Dorsolateral prefrontal cortex (tissue), 118 donors: ENCODE measurements around the gene ATP12A. TPM values are rescaled to one million over a fixed set of nuclear protein-coding genes. Genes with fewer than 3 reads are reported as not detected.

Experiments
- total RNA-seq, 120 experiments: library from RNA; stranded (reverse); gene quantifications; one replicate each; pipeline versions ENCODE4 v1.2.3 to v1.2.4, GENCODE V29; 2022

Gene ATP12A
- total RNA-seq, 120 experiments from 2014 or later, result 0.10 to 0.72 (median 0.24) TPM; not detected in 35

Other genes with a start within 250 kb of the ATP12A start
- gene PARP4, start 167.6 kb upstream of the ATP12A start, total RNA-seq, result 10 to 100 TPM in 116 of 120 experiments, 1 to 10 TPM in 4; 7.2 to 38.9 (median 16.7) TPM
- gene RNF17, start 83.8 kb downstream of the ATP12A start, total RNA-seq, result 1 to 10 TPM in 7 of 120 experiments, under 1 TPM in 24, not detected in 89; 0.07 to 4.3 (median 0.54) TPM